HG03066 (cell line): ENCODE results near the gene TFF1.

Experiments
- ATAC-seq: cut with Tn5 transposase; IDR thresholded peaks from one replicate; pipeline ENCODE4 v1.9.1; 2021; ENCODE audit warnings: low read depth; ENCODE audit not compliant: unreplicated experiment

TFF1 gene

GRCh38 chr21:42346866-42347600, 19.3 kb downstream of the TFF1 start:
- no peak for ATAC-seq

DNA sequence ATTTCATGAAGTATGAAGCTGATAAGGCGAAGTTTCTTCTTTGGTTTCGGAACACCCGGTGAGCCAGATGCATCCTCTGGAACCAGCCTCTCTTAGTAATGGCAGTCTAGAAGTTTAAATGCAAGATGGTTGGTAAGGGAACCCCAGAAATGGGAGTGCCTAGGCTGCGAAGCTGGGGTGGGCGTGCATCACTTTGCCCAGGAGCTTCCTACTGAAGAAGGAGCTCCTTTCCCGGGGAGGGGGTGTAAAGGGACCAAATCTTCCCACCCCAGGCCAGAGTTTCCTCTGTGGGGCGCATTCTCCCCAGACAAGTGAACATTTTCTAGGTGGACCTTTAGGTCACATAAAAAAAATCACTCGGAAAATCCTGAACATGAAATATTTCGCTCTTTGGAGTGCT, 19.9 kb downstream of the TFF1 start:
- no peak for ATAC-seq

DNA sequence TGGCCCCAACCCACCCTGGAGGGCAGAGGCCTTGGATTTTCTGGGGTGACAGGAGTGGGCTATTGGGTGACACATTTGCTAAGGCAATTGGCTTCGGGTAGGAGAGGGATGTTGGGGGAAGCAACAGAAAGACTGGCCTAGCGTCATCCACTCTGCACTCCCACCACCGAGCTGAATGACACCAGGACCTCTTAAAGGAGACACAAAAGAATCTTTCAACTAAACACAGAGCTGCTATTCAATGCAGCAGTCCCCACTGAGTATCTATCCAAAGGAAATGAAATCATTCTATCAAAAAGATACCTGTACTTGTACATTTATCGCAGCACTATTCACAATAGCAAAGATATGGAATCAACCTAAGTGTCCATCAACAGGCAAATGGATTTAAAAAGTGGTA, 21.7 kb downstream of the TFF1 start:
- no peak for ATAC-seq

GRCh38 chr21:42343963-42344510, 22.3 kb downstream of the TFF1 start:
- ATAC-seq = no peak

DNA sequence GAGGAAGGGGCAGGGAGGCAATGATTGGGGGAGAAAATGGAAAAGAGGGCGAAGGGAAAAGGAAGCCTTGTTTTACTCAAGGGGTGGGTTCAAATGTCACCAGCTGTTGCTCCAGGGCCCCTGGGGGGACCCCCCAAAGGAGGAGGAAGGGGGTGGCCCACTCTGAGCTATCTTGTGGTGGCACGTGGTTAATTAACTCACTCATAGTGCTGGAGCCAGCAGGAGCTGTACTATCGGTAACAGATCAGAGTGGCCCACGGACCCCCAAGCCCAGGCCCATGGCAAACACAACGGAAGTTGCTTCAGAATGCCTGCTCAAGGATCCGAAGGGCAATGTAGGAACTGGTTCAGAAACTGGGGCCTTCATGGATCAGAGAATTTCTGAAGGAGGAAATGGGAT, 22.8 kb downstream of the TFF1 start:
- no peak for ATAC-seq

GRCh38 chr21:42343101-42343500, 23.2 kb downstream of the TFF1 start:
- ATAC-seq = no peak

- no peak for ATAC-seq
Observed at GRCh38 chr21:42341776-42342542, 24.4 kb downstream of the TFF1 start.

DNA sequence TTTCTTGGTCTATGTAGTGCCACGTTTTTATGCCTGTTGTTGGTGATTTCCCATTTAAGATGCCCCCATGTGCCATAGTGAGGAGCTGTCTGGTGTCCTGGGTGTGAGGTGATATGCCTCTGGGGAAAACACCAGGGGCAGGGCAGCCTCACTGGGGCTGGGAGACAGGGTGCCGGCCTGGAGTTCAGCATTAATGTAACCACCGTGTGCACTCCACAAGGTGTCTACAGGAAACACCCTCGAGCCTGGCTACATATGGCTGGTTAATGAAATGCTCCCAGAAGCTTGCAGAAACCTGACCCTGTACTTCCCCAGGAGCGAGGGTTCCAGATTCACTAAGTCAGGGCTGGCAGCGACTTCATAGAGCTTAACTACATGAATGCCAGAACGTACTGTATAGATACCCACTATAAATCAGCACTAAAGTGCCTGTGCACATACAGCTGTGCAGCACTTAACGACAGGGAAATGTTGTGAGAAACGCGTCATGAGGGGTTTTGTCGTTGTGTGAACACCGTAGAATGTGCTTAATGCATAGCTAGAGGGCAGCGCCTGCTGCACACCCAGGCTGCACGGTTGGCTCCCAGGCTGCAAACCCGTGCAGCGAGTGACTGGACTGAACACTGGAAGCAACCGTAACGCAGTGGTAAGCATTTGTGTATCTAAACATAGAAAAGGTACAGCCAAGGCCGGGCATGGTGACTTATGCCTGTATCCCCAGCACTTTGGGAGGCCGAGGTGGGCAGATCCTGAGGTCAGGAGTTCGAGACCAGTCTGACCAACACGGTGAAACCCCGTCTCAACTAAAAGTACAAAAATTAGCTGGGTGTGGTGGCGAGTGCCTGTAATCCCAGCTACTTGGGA, 25.9 kb downstream of the TFF1 start:
- ATAC-seq = no peak

DNA sequence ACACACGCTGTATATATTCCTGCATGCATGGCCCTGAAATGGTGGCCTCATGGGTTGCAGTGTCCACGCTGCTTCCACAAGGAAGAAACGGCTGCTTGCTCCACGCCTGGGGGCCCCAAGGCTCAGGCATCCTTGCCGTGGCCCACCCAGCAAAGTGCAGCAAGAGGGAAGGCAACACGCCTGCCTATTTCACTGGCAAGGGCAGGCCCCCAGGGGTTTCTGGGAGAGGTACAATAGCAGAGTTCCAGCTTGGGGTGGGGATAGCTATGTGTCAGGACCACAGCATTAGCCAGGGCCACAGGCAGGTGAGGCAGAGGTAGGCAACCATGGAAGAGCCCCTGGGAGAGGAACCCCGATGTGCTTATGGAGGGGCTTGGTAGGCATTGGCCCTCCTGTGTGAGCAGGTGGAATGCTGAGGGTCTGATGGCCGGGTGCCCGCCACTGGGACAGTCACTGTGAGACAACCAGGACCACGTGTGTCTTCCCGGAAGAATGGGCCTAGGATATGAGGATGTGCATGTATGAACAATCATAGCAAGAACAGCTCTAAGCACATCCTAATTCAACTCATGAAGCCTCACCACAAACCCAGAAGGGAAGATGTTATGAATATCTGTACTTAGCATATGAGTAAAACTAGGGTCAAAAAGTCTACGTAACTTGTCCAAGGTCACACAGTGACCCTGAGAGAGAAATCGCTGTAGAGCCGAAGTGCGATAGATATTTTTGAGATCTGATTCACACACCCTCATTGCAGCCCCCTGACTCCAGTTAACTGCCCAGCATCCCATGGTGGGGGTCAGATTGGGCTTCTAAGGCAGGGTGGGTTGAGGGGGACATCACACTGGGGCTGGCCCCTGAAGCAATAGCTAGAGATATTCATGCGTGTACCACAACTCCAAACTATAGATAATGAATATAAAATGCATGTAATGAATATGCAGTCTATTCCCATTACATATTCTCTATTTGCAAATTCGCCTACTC, 27.3 kb downstream of the TFF1 start:
- no peak for ATAC-seq

- no peak for ATAC-seq
Observed at GRCh38 chr21:42337830-42338728, 28.3 kb downstream of the TFF1 start.

- no peak for ATAC-seq
Observed at GRCh38 chr21:42337276-42337675, 29.1 kb downstream of the TFF1 start.

GRCh38 chr21:42336054-42336453, 30.3 kb downstream of the TFF1 start:
- no peak for ATAC-seq

DNA sequence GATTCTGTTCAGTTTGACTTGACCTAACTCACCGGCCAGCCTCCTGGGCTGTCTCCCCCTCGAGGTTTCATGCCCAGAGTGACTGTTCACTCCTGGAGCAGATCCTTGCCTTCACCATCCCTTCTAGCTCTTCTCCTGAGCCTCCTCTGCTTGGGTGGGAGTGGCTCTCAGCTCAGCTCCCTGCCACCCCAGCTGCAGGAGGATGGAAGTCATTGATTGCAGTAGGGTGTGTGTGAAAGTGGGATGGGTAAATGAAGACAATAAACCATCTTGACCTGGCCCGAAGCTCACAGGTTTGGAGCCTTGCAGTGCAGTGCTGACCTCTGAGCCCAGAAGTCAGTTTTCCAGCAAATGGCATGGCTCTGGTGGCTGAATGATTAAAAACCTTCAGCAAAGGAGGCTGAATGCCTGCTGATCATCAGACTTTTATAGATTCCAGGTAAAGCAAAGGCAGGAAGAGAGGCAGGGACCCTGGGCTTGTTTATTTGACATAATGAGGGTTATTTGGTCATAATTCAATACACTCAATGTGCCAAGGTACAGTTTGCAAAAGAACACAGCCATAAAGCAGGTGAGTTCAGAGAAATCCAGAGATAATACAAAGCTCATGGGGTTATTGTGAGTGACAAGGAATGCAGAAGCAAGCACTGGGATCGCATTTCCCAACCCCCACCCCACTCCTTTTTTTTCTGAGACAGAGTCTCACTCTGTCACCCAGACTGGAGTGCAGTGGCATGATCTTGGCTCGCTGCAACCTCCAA, 33.6 kb downstream of the TFF1 start:
- no peak for ATAC-seq

GRCh38 chr21:42331660-42332059, 34.7 kb downstream of the TFF1 start:
- ATAC-seq = no peak

DNA sequence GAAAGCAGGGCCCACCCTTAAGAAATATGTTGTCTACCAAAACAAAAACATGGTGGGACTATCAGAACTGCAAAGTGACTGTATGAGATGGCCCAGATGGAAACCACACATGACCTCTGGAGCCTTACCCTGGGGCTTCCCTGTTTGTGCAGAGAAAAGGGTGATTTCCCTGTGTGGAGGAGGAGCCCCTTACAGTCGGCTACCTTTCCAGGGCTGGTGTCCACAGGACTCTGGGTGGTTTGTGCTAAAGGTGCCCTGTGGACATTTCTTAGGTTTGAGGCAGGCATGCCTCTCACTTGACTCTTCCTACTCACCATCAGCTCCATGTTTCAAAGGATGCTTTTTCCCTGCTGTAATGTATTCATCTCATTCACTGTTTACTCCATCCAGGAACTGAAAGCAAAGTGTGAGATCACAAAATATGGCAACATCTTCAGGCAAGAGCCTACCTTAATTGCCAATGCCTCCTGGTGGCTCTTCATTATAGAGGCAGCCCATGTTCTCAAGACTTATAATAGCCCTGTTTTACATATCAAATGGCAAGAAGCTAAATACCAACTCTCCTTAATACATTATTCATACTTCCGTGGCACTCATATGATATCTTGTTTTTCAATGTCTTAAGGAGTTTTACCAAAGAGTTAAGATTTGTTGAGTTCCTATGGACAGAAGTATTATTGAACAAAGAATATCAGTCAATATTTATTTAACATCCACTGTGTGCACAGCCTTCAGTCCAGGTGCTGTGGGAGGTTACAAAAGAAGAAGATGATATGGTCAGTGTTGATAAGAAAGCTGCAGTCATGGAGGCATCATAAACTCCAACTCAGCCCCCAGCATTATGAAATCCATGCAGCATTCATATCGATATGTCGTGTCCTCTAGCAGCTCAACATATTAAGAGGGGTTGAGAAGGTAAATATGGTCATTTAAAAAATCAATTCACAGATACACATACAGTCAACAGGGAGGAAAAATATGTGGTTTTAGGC, 35.7 kb downstream of the TFF1 start:
- no peak for ATAC-seq

DNA sequence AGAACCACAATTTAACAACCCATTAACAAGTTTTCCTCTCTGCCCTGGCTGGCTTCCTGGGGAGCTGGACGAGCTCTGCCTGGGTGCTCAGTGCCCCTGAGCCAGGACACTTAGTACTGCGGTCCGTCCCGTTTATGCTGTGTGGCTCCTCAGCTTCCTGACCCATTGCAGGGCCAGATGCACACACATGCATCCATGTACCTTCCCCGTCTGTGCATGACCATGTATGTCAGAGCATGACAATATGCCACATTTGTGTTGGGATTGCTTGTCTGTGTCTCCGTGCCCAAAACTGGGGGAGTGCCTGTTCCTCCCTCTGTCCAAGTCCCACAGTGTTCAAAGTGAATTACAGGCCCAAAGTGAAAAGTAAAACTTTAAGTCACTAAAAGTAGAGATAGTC, 41.4 kb downstream of the TFF1 start:
- ATAC-seq = no peak

GRCh38 chr21:42321845-42322244, 44.5 kb downstream of the TFF1 start:
- no peak for ATAC-seq
